GM12872 (cell line): ENCODE results near the gene RPS6KA6.

Source experiments
- TF ChIP-seq, protein P1 (sequence below): IDR thresholded peaks from 3 replicates; pipeline ENCODE4 v1.5.1; 2011; ENCODE audit warnings: low read depth, mild to moderate bottlenecking, low read length, moderate library complexity; ENCODE audit not compliant: insufficient read depth

RPS6KA6 gene

DNA sequence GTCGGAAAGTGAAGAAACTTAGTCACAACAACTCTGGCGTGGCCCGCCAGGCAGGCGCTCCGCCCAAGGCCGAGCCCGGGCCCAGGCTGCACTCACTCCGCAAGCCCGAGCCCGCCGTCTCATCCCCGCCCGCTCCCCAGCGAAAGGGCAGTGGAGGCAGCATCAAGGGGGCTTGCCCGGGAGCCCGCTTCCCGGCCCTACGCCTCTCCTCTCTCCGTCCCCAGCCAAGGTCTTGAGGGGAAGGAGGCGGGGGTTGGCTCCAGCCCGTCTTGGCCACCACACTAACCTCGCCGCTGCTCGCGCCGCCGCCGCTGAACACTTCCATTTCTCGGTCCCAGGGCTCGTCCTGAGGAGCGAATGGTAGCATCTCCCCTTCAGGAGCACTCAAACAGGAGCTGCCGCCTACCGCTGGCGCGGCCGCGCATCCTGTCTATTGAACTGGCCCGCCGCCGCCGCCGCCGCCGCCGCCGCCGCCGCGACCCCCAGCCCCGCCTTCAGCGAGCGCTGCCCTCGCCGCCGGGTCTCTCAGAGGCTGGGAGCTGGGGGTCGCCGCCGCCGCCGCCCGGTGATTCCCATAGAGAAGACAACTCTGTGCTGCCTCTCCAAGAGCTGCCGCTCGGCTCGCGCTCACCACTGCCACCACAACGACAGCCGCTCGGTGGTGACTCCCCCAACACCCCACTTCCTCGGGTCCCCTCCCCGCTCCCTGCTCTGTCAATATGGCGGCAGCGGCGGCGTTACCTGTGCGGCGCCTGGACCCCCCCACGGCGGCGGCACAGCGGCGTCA, at the start of gene RPS6KA6:
TSS of gene RPS6KA6 (minus strand) at position 667 of the 787 bp plus-strand sequence. CDS start at position 367, 300 bp downstream.
- TF ChIP-seq, protein P1, sequence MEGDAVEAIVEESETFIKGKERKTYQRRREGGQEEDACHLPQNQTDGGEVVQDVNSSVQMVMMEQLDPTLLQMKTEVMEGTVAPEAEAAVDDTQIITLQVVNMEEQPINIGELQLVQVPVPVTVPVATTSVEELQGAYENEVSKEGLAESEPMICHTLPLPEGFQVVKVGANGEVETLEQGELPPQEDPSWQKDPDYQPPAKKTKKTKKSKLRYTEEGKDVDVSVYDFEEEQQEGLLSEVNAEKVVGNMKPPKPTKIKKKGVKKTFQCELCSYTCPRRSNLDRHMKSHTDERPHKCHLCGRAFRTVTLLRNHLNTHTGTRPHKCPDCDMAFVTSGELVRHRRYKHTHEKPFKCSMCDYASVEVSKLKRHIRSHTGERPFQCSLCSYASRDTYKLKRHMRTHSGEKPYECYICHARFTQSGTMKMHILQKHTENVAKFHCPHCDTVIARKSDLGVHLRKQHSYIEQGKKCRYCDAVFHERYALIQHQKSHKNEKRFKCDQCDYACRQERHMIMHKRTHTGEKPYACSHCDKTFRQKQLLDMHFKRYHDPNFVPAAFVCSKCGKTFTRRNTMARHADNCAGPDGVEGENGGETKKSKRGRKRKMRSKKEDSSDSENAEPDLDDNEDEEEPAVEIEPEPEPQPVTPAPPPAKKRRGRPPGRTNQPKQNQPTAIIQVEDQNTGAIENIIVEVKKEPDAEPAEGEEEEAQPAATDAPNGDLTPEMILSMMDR, result no peak

DNA sequence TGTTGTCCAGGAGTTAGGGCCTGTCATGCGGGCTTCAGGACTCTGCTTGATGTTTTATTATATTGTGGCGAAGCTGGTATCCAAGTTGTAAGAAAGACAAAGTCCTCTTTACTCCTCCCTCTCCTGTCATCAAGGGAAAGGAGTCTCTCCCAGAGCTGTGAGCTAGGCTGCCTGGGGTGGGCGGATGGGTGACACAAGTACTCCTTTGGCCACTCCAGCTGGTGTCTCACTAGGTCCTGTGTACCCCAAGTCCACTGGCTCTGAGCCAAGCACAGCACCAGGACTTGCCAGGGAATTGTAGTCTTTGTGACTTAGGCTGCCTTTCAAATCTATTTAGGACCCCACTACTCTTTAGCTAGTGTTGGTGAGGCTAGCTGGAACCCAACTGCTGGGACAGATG, 36.7 kb upstream of the RPS6KA6 start:
- TF ChIP-seq, protein P1, result no peak

DNA sequence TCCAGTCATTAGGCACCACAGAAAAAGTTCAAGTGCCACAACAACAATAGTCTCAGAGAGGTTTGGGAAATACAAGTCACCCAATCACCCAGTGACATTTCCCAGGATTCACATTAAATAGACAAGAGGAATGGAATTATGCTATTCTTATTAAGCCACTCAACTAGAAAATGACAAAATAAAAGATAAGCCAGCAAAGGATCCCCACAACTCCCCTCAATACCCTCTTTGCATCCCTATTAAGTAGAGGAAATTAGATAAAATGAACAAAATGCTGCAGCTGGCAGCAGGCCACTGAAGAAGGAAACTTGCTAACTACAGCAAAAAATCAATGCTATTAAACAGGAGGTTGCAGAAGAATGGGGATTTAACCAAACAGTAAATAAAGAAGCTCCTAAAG, 35.3 kb upstream of the RPS6KA6 start:
- TF ChIP-seq, protein P1, result no peak

DNA sequence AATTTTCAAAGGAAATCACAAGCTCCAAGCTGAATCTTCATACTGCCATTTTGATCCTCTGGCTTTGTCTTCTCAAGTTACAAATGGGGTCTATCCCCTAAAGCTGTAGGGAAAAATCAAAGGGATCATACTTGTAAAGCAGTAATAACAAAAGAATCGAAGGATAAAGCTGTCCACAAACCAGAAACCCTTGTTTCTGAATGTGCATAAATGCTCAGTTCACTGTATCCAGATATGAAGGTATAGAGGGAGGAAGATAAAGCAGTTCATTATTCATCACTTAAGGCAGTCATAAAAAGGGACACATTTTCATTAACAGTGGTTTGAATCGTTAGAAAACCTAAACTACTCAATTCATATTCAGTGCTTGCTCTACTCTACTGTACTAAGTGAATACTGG, 33.2 kb upstream of the RPS6KA6 start:
- TF ChIP-seq, protein P1, result no peak

DNA sequence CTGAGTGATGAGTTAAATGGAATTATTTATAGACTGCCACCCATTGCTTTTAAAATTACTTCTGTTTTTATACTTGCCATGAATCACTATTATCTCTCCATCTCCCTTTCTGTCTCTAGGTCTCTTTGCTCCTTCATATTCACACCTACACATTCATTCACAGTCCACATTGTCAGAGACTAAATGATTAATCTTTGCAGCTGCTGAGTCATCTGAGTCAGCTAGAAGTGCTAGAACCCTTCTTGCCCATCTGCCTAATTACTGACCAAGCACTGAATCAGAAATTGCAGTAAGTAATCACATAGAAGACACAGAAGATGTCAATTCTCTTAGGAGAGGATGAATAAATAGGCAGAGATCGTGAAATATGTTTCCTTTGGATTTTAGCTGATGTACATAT, 31.6 kb upstream of the RPS6KA6 start:
- TF ChIP-seq, protein P1, result no peak

DNA sequence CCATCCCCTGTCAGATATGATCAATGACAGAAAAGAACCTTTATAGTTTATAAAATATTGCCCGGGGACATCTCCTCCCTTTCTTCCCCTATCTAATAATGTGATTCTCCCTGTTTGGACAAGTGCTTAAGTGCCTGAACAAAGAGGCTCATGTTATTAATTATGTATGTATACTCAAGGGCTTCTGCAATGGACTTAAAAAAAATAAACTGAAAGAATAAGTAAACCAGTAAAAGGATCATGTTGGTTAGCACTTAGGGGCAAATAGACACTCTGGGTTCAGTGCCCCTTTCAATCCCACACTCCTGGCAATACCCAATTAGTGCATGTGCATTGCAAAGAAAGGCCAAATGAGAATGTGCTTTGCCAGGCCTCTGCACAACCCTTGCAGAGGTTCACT, 30.7 kb upstream of the RPS6KA6 start:
- TF ChIP-seq, protein P1, result no peak

DNA sequence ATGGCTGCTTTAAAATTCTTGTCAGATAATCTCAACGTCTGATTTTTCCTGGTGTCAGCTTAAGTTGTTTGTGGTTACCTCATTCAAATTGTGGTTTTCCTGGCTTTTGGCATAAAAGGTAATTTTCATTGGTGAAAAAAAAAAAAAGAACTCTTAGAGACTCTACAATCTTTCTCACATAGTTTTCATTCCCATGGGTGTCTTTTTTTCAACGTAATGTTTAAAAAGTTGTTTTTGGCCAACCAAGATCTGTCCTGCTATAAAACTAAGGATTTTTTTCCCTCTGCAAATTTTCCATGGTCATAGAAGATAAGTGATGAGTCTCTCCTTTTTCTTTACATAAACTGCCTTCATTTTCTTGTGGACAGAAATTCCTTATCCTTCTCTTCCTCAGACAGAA, 28.9 kb upstream of the RPS6KA6 start:
- TF ChIP-seq, protein P1, result no peak

DNA sequence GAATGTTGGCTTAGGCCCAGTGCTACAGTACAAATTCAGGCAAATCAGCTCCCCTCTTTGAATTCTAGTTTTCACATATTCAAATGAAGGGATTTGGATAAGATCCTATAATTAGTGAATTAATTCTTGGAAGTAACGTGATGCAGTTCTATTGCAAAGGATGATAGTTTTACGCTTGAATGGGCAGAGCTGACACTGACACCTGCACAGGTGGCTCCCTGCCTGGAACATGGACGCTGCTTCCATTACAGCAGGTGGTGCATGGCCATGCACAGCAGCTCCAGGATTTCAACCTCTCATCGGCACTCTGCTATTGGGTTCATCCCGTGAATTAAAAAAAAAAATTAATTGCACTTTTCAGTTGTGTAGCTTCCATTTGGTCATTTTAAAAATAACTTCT, 28.4 kb upstream of the RPS6KA6 start:
- TF ChIP-seq, protein P1, result no peak
